C4-2B (cell line): ENCODE results near the gene MCF2L.

Experiments used
- CTCF ChIP-seq: fragments of 450-650 bp; conservative IDR thresholded peaks from 2 replicates; pipeline ENCODE4 v1.5.1; 2017; ENCODE audit warnings: mild to moderate bottlenecking
- ZFX ChIP-seq: fragments of 450-650 bp; IDR thresholded peaks from 2 replicates; pipeline ENCODE4 v1.6.1; 2017

- TF ChIP-seq CTCF (no peak), ZFX (no peak)
Observed at GRCh38 chr13:112962911-112963625, 5.9 kb upstream of the MCF2L start.
